HepG2 (cell line): Measurements from ENCODE around the gene SLC2A4. TPM values are rescaled to one million over a fixed set of nuclear protein-coding genes. Genes with fewer than 3 reads are reported as not detected.
A peak's percentile ranks its signal among the peaks of the same experiment; 100 is the strongest.

Experiments
- AFF4 ChIP-seq: sonication (generic); formaldehyde crosslinking; IDR thresholded peaks from 2 replicates; pipeline ENCODE4 v1.4.0; 2020; ENCODE audit warnings: missing genetic modification reagents
- GFI1 ChIP-seq: sonication (generic); formaldehyde crosslinking; IDR thresholded peaks from 2 replicates; pipeline ENCODE4 v1.5.0; 2020; ENCODE audit warnings: missing genetic modification reagents, mild to moderate bottlenecking, borderline replicate concordance
- GLMP ChIP-seq: sonication (generic); formaldehyde crosslinking; IDR thresholded peaks from 2 replicates; pipeline ENCODE4 v1.9.0; 2021; ENCODE audit warnings: missing genetic modification reagents, mild to moderate bottlenecking, borderline replicate concordance
- HDAC6 ChIP-seq: fragments of 200-600 bp; sonication (generic); IDR thresholded peaks from 2 replicates; pipeline ENCODE4 v1.7.0; 2017; ENCODE audit warnings: mild to moderate bottlenecking, antibody characterized with exemption, low read length, low read depth
- RORA ChIP-seq: sonication (generic); formaldehyde crosslinking; IDR thresholded peaks from 2 replicates; pipeline ENCODE4 v1.5.0; 2020; ENCODE audit warnings: mild to moderate bottlenecking, missing genetic modification reagents, moderate library complexity
- SNAPC5 ChIP-seq: sonication (generic); formaldehyde crosslinking; IDR thresholded peaks from 2 replicates; pipeline ENCODE4 v1.8.1; 2023; ENCODE audit warnings: mild to moderate bottlenecking, missing genetic modification reagents, borderline replicate concordance
- ZBTB7A ChIP-seq: sonication (generic); formaldehyde crosslinking; IDR thresholded peaks from 2 replicates; pipeline ENCODE4 v1.8.0; 2022; ENCODE audit warnings: mild to moderate bottlenecking, missing genetic modification reagents
- ZFP62 ChIP-seq: sonication (generic); formaldehyde crosslinking; IDR thresholded peaks from 2 replicates; pipeline ENCODE4 v1.4.0; 2020; ENCODE audit warnings: missing genetic modification reagents
- ZNF333 ChIP-seq: sonication (generic); formaldehyde crosslinking; IDR thresholded peaks from 2 replicates; pipeline ENCODE4 v1.4.0; 2020; ENCODE audit warnings: mild to moderate bottlenecking, missing genetic modification reagents, borderline replicate concordance
- ZNF407 ChIP-seq: sonication (generic); formaldehyde crosslinking; IDR thresholded peaks from one replicate; pipeline ENCODE4 v1.5.1; 2020; ENCODE audit warnings: mild to moderate bottlenecking, missing genetic modification reagents; ENCODE audit errors: not compliant biosample characterization
- ZNF451 ChIP-seq: sonication (generic); formaldehyde crosslinking; IDR thresholded peaks from 2 replicates; pipeline ENCODE4 v1.5.0; 2020; ENCODE audit warnings: mild to moderate bottlenecking, missing genetic modification reagents
- ZNF790 ChIP-seq: sonication (generic); formaldehyde crosslinking; IDR thresholded peaks from 2 replicates; pipeline ENCODE4 v1.8.0; 2022; ENCODE audit warnings: missing genetic modification reagents, mild to moderate bottlenecking, borderline replicate concordance
- ZNF883 ChIP-seq: sonication (generic); formaldehyde crosslinking; IDR thresholded peaks from 2 replicates; pipeline ENCODE4 v1.5.1; 2020; ENCODE audit warnings: mild to moderate bottlenecking, missing genetic modification reagents; ENCODE audit errors: not compliant biosample characterization
- polyA plus RNA-seq, 8 experiments: library from polyadenylated mRNA; depleted of rRNA in 3 of 8; stranded (reverse) in 7 of 8; unstranded in 1 of 8; fragments of >200 nt; fragmentation: Illumina TruSeq in 4 of 8; extraction: Trizol in 4 of 8; gene quantifications; 2 replicates each; pipeline versions ENCODE4 v1.2.1 to v1.2.3, GENCODE V29; 2011 to 2016; ENCODE audit warnings: low read depth in 4 of 8, missing spikeins in 1 of 8, mixed read lengths in 1 of 8; ENCODE audit not compliant: insufficient read depth in 1 of 8
- total RNA-seq, 5 experiments: library from RNA; depleted of rRNA; stranded (reverse); fragments of >200 nt; fragmentation: Illumina TruSeq; extraction: Trizol; gene quantifications; 2 replicates each; pipeline ENCODE4 v1.2.3, GENCODE V29; 2016; ENCODE audit warnings: low read depth in 1 of 5
- TF ChIP-seq, protein P1 (sequence below): sonication (generic); formaldehyde crosslinking; IDR thresholded peaks from 2 replicates; pipeline ENCODE4 v1.5.1; 2020; ENCODE audit warnings: missing genetic modification reagents, mild to moderate bottlenecking, borderline replicate concordance

The SLC2A4 gene
- total and polyA plus RNA-seq, 2 of the 13 experiments (the other 11 are each of a cell fraction or from before 2014, with no cell fraction given): 4.9 to 5.8 TPM

DNA sequence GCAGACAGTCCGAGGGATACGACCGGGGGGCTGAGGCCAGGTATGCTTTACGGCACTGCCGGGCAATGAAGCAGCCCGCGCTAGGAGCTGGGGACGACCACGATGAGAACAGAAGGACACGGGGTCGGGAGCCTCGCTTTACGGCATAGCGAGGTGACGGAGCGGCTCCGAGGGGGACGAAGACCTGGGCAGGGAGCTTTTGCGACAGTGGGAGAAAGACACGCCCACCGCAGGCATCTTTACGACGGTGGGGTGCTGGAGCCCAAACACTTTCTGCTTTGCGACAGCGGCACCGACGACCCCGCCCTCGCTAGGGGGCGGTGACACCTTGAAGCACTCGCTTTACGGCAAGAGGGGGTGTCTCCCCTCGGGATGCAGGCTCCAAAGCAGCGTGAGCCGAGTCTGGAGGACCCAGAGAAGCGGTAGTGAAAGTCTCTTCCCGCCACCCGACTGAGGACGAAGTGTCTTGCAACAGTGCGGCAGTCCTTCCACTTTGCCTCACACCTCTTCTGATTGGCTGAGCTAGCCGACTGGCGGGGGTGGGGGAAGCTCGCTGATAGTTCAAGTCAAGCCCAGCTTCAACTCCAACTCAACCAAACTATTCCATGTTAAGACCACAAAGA lies 48.0 kb downstream of the SLC2A4 start (continued):
- TF ChIP-seq ZNF333 (CRISPR knock-in tag) (0 out of 2 replicates have a peak, but pooled peaks have one; percentile 67), GLMP (CRISPR knock-in tag) (no peak), RORA (CRISPR knock-in tag) (no peak), ZNF407 (no peak), SNAPC5 (no peak), ZBTB7A (CRISPR knock-in tag) (peak; percentile 52; the same call in 1 of the 2 replicates), ZNF883 (CRISPR knock-in tag) (no peak), ZNF790 (CRISPR knock-in tag) (no peak), ZFP62 (CRISPR knock-in tag) (no peak), GFI1 (CRISPR knock-in tag) (no peak), AFF4 (no peak), ZNF451 (no peak), HDAC6 (no peak)
- TF ChIP-seq, protein P1, sequence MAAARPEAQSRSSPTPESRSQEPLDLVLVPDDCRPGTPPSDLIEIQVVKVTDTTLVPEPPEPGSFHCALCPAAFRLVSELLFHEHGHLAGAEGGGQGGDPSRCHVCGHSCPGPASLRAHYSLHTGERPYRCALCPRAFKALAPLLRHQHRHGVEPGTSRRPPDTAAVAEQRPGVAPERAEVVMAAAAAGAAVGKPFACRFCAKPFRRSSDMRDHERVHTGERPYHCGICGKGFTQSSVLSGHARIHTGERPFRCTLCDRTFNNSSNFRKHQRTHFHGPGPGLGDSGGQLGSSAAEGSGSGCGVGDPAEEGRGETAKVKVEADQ (CRISPR knock-in tag): 0 out of 2 replicates have a peak, but pooled peaks have one; percentile 63
